Subcutaneous abdominal adipose tissue (tissue), 5 donors: ENCODE measurements around the gene STK32C.

Source experiments
- H3K27ac ChIP-seq: one replicate; pipeline ENCODE4 v1.7.0; 2013; ENCODE audit warnings: low read depth, mild to moderate bottlenecking, inconsistent platforms, low read length, moderate library complexity
- H3K27me3 ChIP-seq, 5 donors: one replicate each; pipeline ENCODE4 v1.7.0; 2013; ENCODE audit warnings: low read length in 5 of 5, inconsistent platforms in 1 of 5; ENCODE audit not compliant: control insufficient read depth in 5 of 5, insufficient read depth in 4 of 5
- H3K36me3 ChIP-seq, 5 donors: one replicate each; pipeline ENCODE4 v1.7.0; 2013; ENCODE audit warnings: low read length in 5 of 5; ENCODE audit not compliant: control insufficient read depth in 5 of 5, insufficient read depth in 5 of 5
- H3K4me1 ChIP-seq, 5 donors: one replicate each; pipeline ENCODE4 v1.7.0; 2013; ENCODE audit warnings: low read length in 5 of 5, mild to moderate bottlenecking in 3 of 5, moderate library complexity in 1 of 5; ENCODE audit not compliant: control insufficient read depth in 5 of 5, insufficient read depth in 5 of 5
- H3K4me3 ChIP-seq, 5 donors: one replicate each; pipeline ENCODE4 v1.7.0; 2013; ENCODE audit warnings: low read length in 5 of 5, low read depth in 1 of 5
- H3K9ac ChIP-seq, 5 donors: one replicate each; pipeline ENCODE4 v1.7.0; 2013; ENCODE audit warnings: low read length in 5 of 5, mild to moderate bottlenecking in 4 of 5, moderate library complexity in 3 of 5
- H3K9me3 ChIP-seq, 5 donors: one replicate each; pipeline ENCODE4 v1.7.0; 2013; ENCODE audit warnings: low read length in 5 of 5; ENCODE audit not compliant: control insufficient read depth in 5 of 5
- donor health status: healthy.
- donor health status: healthy.
- donor health status: healthy.
- donor health status: healthy.
- donor health status: healthy.

STK32C gene

GRCh38 chr10:132174237-132174636 lies 133.5 kb downstream of the STK32C start:
- H3K9ac ChIP-seq, result no peak overlapping the region
- H3K9me3 ChIP-seq, result no peaks in the 10 kb centered on the region
- peaks cover 0 to 41% (median 34%) of the 10 kb centered on the region in 5 donors for H3K27me3 ChIP-seq
- peaks cover 0 to 5% (median 0%) of the 10 kb centered on the region in 5 donors for H3K4me1 ChIP-seq
- H3K27ac ChIP-seq, result no peak overlapping the region
- peaks cover 0 to 16% (median 0%) of the 10 kb centered on the region in 5 donors for H3K36me3 ChIP-seq
- H3K4me3 ChIP-seq, result no peak overlapping the region

- H3K36me3 ChIP-seq, result peaks cover 0 to 23% (median 3%) of the 10 kb centered on the region in 5 donors
- no peak overlapping the region for H3K27ac ChIP-seq
- H3K4me1 ChIP-seq, result peaks cover 0 to 5% (median 0%) of the 10 kb centered on the region in 5 donors
- H3K27me3 ChIP-seq, result peaks cover 0 to 32% (median 27%) of the 10 kb centered on the region in 5 donors
- H3K9ac ChIP-seq, result no peak overlapping the region
- no peak overlapping the region for H3K4me3 ChIP-seq
- no peaks in the 10 kb centered on the region for H3K9me3 ChIP-seq
Observed at GRCh38 chr10:132173185-132173584, 134.6 kb downstream of the STK32C start.

- Histone ChIP-seq H3K27me3 (peaks cover 0 to 23% (median 19%) of the 10 kb centered on the region in 5 donors), H3K36me3 (peaks cover 0 to 23% (median 3%) of the 10 kb centered on the region in 5 donors), H3K9me3 (no peaks in the 10 kb centered on the region)
Observed at GRCh38 chr10:132172091-132173066, 135.4 kb downstream of the STK32C start.

GRCh38 chr10:132170561-132171361 lies 137.0 kb downstream of the STK32C start:
- no peaks in the 10 kb centered on the region for H3K9me3 ChIP-seq
- H3K36me3 ChIP-seq, result peaks cover 0 to 23% (median 3%) of the 10 kb centered on the region in 5 donors
- no peak overlapping the region for H3K9ac ChIP-seq
- no peaks in the 10 kb centered on the region for H3K4me1 ChIP-seq
- H3K4me3 ChIP-seq, result no peak overlapping the region
- no peak overlapping the region for H3K27ac ChIP-seq
- H3K27me3 ChIP-seq, result peaks cover 0 to 10% (median 6%) of the 10 kb centered on the region in 5 donors

More at GRCh38 chr10:132172091-132173066, 135.4 kb downstream of the STK32C start:
- Histone ChIP-seq H3K4me1 (peaks cover 0 to 5% (median 0%) of the 10 kb centered on the region in 5 donors), H3K27ac (no peak overlapping the region), H3K9ac (no peak overlapping the region), H3K4me3 (no peak overlapping the region)

GRCh38 chr10:132169766-132170560 lies 137.8 kb downstream of the STK32C start:
- Histone ChIP-seq H3K36me3 (peaks cover 0 to 23% (median 3%) of the 10 kb centered on the region in 5 donors), H3K27ac (no peak overlapping the region), H3K9me3 (no peaks in the 10 kb centered on the region), H3K4me3 (no peak overlapping the region), H3K9ac (no peak overlapping the region), H3K4me1 (no peaks in the 10 kb centered on the region), H3K27me3 (peaks cover 0 to 4% (median 3%) of the 10 kb centered on the region in 5 donors)

GRCh38 chr10:132169031-132169765 lies 138.6 kb downstream of the STK32C start:
- Histone ChIP-seq H3K9ac (no peak overlapping the region), H3K27ac (no peak overlapping the region), H3K9me3 (no peaks in the 10 kb centered on the region), H3K4me1 (no peaks in the 10 kb centered on the region), H3K4me3 (no peak overlapping the region), H3K36me3 (peaks cover 0 to 23% (median 3%) of the 10 kb centered on the region in 5 donors), H3K27me3 (peaks cover 0 to 4% (median 3%) of the 10 kb centered on the region in 5 donors)

GRCh38 chr10:132168571-132169030 lies 139.1 kb downstream of the STK32C start:
- Histone ChIP-seq H3K4me1 (peaks cover 0 to 4% (median 0%) of the 10 kb centered on the region in 5 donors), H3K9me3 (no peaks in the 10 kb centered on the region)

GRCh38 chr10:132167976-132168375 lies 139.8 kb downstream of the STK32C start:
- H3K9me3 ChIP-seq, result no peaks in the 10 kb centered on the region
- H3K9ac ChIP-seq, result no peak overlapping the region
- H3K27ac ChIP-seq, result no peak overlapping the region
- peaks cover 0 to 10% (median 5%) of the 10 kb centered on the region in 5 donors for H3K4me1 ChIP-seq
- peaks cover 0 to 5% (median 3%) of the 10 kb centered on the region in 5 donors for H3K27me3 ChIP-seq
- H3K4me3 ChIP-seq, result no peak overlapping the region
- peaks cover 0 to 23% (median 3%) of the 10 kb centered on the region in 5 donors for H3K36me3 ChIP-seq

More at GRCh38 chr10:132168571-132169030, 139.1 kb downstream of the STK32C start:
- no peak overlapping the region for H3K9ac ChIP-seq
- no peak overlapping the region for H3K27ac ChIP-seq
- no peak overlapping the region for H3K4me3 ChIP-seq
- peaks cover 0 to 4% (median 2%) of the 10 kb centered on the region in 5 donors for H3K27me3 ChIP-seq
- H3K36me3 ChIP-seq, result peaks cover 0 to 23% (median 3%) of the 10 kb centered on the region in 5 donors
